IPS-20b (cell line): ENCODE results near the gene SLC2A6.
A peak's percentile ranks its signal among the peaks of the same experiment; 100 is the strongest.

Source experiments
- H3K27ac ChIP-seq: one replicate; pipeline ENCODE4 v1.5.1; 2013; ENCODE audit warnings: low read length
- H3K27me3 ChIP-seq: 2 replicates; pipeline ENCODE4 v1.6.1; 2013; ENCODE audit warnings: mild to moderate bottlenecking, low read length, inconsistent platforms; ENCODE audit not compliant: insufficient read depth
- H3K36me3 ChIP-seq: 2 replicates; pipeline ENCODE4 v1.6.1; 2013; ENCODE audit warnings: low read depth, mild to moderate bottlenecking, inconsistent platforms, low read length, moderate library complexity; ENCODE audit not compliant: insufficient read depth
- H3K4me1 ChIP-seq: 2 replicates; pipeline ENCODE4 v1.6.1; 2013; ENCODE audit warnings: mild to moderate bottlenecking, control low read depth, inconsistent platforms, low read length, moderate library complexity; ENCODE audit not compliant: insufficient read depth
- H3K4me3 ChIP-seq: 2 replicates; pipeline ENCODE4 v1.5.1; 2013; ENCODE audit warnings: mild to moderate bottlenecking, low read length, inconsistent platforms
- H3K9ac ChIP-seq: 2 replicates; pipeline ENCODE4 v1.6.1; 2013; ENCODE audit warnings: low read depth, mild to moderate bottlenecking, inconsistent platforms, low read length, moderate library complexity
- H3K9me3 ChIP-seq: 2 replicates; pipeline ENCODE4 v1.6.1; 2013; ENCODE audit warnings: mild to moderate bottlenecking, low read depth, low read length, inconsistent platforms; ENCODE audit not compliant: insufficient read depth

SLC2A6 gene

DNA sequence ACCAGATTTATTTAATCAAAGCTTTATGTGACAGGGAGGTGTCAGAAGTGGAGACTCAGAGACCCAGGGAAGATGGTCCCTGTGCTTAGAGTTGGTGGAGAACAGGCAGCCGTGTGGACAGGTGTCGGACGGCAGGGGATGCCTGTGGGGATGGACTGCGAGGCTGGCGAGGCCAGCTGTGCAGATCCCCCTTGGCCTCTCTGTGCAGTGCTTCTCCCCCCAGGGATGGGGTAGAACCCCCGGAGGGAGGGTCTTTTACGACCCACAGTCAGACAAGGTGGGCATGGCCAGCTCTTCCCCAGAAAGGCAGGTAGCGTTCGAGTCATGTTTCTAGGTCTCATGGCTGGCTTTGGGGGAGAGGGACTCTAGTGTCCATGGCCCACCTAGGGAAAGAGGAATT lies 4.7 kb upstream of the SLC2A6 start:
- Histone ChIP-seq H3K9ac (no peak overlapping the region), H3K9me3 (no peaks in the 10 kb centered on the region), H3K4me1 (no peaks in the 10 kb centered on the region), H3K36me3 (no peaks in the 10 kb centered on the region), H3K27ac (no peak overlapping the region), H3K4me3 (no peak overlapping the region), H3K27me3 (peaks cover 9% of the 10 kb centered on the region)

DNA sequence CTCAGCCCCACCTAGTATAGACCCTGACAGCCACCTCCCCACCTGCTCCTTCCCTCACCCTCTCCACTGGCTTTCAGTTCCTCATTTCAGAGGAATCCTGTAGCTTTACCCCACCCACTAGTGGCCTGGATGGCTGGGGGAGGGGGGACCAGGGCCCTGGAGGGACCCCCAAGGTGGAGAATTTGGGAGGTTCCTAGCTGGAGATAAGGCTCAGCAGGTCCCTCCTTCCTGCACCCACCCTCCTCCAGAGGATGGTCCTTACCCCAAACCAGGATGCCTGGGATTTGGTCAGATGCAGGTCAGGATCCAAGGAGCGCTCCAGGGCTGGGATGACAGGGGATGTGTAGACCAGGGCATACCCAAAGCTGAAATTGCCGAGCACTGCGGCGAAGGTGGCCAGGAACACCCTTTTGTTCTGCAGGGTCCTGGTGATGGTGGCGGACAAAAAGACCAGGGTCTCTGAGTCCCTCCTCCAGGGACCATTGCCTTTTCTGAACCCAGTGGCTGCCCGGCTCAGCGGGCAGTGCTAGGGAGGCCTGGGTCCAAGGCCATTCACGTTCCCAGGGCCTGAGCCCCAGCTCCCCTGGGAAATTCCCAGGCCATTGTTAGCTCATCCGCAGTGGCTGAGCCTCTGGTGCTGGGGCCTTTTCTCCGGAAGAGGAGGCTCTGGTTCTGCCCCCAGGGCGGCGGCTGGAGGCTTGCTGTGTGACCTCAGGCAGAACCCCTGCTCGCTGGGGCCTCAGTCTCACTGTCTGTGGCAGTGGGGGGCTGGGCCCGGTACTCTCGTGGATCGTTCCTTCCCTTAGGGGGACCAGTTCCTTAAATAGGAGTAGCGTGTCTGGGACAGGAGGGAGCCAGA lies 678 bp downstream of the SLC2A6 start:
- Histone ChIP-seq H3K4me1 (peaks cover 5% of the 10 kb centered on the region), H3K9ac (peak overlapping the region; percentile 77; the same call in 1 of the 2 replicates), H3K4me3 (peak overlapping the region; percentile 76), H3K9me3 (no peaks in the 10 kb centered on the region), H3K27ac (no peak overlapping the region), H3K27me3 (peaks cover 9% of the 10 kb centered on the region), H3K36me3 (peaks cover 23% of the 10 kb centered on the region; the same call in 1 of the 2 replicates)

DNA sequence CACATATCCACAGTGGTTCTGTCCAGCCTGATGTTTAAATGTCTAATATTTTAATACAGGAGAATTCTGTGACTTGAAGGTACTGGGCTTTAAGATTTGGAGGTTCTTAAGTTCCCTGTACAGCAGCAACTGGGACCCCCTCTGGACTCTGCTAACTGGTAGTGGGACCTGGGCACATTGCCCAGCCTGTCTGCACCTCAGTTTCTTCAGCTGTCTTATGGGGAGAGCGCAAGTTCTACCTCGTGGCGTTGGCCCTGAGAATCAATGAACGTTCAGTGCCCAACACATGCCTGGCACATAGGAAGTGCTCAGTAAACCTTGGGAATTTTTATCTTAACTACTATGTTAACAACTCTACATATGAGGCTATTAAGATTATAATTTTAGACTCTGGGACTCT lies 1.4 kb downstream of the SLC2A6 start:
- Histone ChIP-seq H3K4me1 (peaks cover 5% of the 10 kb centered on the region), H3K4me3 (peak overlapping the region; percentile 76; the same call in 1 of the 2 replicates), H3K9ac (no peak overlapping the region), H3K9me3 (no peaks in the 10 kb centered on the region), H3K36me3 (peaks cover 23% of the 10 kb centered on the region; the same call in 1 of the 2 replicates), H3K27me3 (peaks cover 9% of the 10 kb centered on the region), H3K27ac (no peak overlapping the region)

DNA sequence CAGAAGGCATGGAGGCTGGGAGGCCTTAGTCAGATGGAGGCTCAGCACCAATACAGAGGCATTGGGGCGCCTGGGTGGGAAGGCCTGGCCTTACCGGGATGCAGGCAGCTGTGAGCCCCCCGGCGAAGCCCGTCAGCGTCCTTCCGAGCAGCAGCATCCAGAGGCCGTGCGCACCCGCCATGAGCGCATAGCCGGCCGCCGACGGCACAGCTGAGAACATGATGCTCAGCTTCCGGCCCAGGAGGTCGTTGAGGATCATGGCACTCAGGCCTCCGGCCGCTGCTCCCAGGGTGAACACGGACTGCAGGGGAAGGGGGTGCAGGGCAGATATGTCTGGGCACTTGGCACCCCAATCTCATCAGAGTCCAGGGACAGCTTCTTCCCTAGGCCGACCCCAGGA lies 2.0 kb downstream of the SLC2A6 start:
- peaks cover 5% of the 10 kb centered on the region for H3K4me1 ChIP-seq
- no peak overlapping the region for H3K27ac ChIP-seq
- H3K27me3 ChIP-seq: peaks cover 9% of the 10 kb centered on the region
- no peaks in the 10 kb centered on the region for H3K9me3 ChIP-seq
- H3K36me3 ChIP-seq: peaks cover 23% of the 10 kb centered on the region; the same call in 1 of the 2 replicates
- H3K9ac ChIP-seq: no peak overlapping the region
- no peak overlapping the region for H3K4me3 ChIP-seq

DNA sequence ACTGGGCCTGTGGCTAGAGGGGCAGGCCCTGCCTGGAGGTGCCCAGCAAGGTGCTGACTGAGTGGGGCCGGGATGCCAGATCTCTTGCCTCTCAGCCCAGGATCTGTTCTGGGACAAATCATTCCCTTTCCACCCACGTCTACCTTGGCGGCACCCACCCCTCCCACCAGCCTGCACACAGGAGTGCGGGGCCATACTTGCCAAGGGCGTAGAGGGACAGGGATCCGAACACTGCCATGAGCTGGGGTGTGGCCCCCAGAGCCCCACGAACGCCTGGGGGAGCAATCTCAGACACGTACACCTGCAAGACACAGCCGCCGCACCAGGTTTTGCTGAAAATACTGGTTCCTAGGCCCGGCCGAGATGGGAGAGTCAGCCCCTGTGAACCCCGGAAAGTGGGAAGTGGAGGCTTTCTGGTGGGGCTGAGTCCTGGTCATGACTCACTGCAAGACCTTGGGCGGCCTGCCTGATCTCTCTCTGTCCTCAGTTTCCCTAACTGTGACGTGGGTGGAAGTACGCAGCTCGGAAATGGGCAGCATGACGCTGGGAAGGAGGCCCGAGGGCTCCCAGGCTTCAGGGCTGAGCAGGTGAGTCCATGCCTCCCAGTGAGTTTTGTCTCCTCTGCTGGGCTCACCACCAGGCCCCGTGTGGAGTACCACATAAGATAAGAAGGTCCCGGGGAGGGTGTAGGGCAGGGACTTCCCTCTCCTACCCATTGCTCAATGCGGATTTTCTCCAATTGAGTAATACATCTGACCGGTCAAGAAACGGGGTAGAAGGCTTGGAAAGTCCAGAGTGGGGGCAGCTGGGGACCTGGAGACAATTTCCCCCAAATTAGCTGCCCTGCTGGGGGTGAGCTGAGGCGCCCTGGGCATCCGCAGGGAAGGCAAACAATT lies 2.6 kb downstream of the SLC2A6 start:
- no peak overlapping the region for H3K4me3 ChIP-seq
- H3K27ac ChIP-seq: no peak overlapping the region
- no peaks in the 10 kb centered on the region for H3K9me3 ChIP-seq
- H3K4me1 ChIP-seq: peaks cover 5% of the 10 kb centered on the region
- H3K9ac ChIP-seq: no peak overlapping the region
- H3K27me3 ChIP-seq: peaks cover 9% of the 10 kb centered on the region
- peaks cover 23% of the 10 kb centered on the region; the same call in 1 of the 2 replicates for H3K36me3 ChIP-seq

DNA sequence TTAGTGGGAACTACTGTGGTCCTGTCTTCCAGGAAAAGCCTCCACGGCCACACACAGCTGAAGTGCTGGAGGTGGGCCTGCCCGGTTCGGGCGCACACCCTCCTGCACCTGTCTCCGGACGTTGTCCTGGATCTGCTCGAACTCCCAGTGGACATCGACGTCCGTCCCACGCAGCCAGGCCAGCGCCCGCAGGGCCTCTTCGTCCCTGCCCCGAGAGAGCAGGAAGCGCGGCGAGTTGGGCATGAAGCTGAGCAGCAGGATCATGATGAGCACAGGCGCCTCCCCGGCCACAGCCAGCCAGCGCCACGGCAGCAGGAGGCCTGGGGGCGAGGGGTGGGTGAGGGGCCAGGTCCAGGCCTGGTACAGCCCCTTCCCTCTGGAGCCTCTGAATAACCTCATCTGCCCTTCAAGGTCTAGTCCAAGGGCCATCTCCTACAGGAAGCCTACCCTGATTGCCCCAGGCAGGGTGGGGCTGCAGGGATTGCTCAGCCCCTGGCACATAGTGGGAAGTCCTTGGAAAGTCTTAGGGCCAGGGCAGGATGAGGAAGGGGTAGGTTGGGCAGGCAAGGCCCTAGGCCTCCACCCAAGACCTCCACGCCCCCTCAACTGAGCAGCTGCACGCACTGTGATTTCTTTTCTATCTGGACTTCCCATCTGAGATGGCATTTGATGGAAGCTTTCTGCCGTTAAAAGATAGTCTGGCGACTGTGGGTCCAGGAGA lies 3.4 kb downstream of the SLC2A6 start:
- Histone ChIP-seq H3K9ac (no peak overlapping the region), H3K36me3 (peaks cover 23% of the 10 kb centered on the region; the same call in 1 of the 2 replicates), H3K27ac (no peak overlapping the region), H3K27me3 (peaks cover 9% of the 10 kb centered on the region), H3K9me3 (no peaks in the 10 kb centered on the region), H3K4me3 (no peak overlapping the region), H3K4me1 (peaks cover 5% of the 10 kb centered on the region)

DNA sequence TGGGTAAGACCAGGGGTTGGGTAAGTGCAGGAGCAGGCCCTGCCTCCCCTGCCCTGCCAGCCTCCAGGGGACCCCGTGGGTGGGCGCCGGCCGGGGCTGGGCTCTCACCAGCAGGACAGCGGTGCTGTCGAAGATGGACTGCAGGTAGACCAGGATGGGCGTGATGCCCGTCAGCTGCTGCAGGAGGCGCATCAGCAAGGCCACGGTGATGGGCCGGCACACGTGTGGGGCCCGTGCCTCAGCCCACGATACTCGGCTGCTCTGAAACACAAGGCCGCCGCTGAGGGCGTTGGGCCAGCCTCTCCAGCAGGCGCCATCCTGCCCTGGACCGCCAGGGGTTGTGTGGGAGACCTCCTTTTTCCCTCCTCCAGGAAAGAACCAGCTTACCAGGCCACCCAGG lies 4.0 kb downstream of the SLC2A6 start:
- Histone ChIP-seq H3K4me1 (peaks cover 5% of the 10 kb centered on the region), H3K9me3 (no peaks in the 10 kb centered on the region), H3K27ac (no peak overlapping the region), H3K4me3 (no peak overlapping the region), H3K36me3 (peaks cover 23% of the 10 kb centered on the region; the same call in 1 of the 2 replicates), H3K9ac (no peak overlapping the region), H3K27me3 (peaks cover 6% of the 10 kb centered on the region)

DNA sequence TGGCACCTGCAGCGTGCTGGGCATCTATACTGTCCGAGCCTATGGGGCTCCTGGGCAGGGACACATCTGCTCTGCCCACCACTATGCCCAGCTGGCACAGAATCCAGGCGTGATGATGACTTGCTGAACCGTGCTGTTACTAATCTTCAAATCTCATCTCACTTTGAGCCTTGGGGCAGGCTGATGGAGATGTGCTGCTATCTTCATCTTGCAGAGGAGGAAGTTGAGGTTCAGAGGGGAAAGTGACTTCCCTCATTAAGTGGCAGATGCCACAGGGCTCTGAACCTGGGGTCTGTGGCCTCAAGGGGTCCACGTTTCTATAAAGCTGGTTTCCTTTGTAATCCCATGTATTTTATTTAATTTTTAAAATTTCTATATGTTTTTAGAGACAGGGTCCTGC lies 4.7 kb downstream of the SLC2A6 start:
- no peak overlapping the region for H3K27ac ChIP-seq
- H3K4me1 ChIP-seq: peaks cover 5% of the 10 kb centered on the region
- no peak overlapping the region for H3K9ac ChIP-seq
- 0 out of 2 replicates have a peak, but pooled peaks cover under 1% of the 10 kb centered on the region for H3K27me3 ChIP-seq
- no peaks in the 10 kb centered on the region for H3K9me3 ChIP-seq
- H3K36me3 ChIP-seq: peaks cover 23% of the 10 kb centered on the region; the same call in 1 of the 2 replicates
- H3K4me3 ChIP-seq: no peak overlapping the region

DNA sequence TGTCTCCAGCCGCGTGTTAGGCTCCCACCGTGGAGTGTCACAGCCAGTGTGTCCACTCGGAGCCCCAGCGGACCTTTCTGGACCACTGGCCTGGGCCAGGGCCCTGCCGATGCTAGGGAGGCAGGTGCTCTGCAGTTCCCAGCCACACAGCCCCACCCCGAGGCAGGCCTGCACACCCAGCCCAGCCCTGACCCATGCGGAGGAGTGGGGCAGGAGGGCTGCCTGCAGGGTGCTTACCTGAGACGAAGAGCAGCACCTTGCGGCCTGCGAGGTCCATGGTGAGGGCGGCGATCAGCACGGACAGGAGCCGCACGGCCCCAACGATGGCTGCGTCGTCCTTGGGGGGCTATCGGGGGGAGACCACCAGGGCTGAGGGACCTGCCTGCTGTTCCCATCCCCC lies 5.2 kb downstream of the SLC2A6 start:
- H3K9ac ChIP-seq: no peak overlapping the region
- no peak overlapping the region for H3K27ac ChIP-seq

DNA sequence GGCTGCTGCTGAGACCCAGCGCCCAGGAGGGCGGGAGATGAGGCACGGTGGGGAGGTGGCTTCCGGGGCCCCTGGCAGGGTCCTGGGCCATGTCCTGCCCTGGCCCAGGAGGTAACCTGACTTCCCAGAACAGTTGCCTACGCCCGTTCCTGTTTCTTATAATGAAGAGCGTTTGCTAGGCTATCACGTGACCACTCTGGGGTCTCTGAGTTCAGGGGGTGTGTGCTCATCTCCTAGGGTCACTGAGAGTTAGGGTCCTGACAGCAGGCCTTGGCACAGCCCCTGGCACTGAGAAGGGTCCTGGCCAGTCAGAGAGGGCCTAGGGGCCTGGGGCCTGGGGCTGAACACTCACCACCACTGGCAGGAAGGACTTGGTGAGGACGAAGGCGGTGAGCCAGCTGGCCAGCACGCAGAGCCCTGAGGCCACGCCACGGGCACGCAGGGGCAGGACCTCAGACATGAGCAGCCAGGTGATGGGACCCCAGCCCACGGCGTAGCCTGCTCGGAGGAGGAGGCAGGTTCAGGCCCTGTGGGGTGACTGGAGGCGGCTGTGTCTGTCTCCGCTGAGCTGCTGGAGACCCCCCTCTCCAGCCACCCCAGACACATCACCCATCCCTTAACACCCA lies 6.0 kb downstream of the SLC2A6 start:
- H3K36me3 ChIP-seq: peaks cover 23% of the 10 kb centered on the region; the same call in 1 of the 2 replicates

More for the DNA sequence above, 5.2 kb downstream of the SLC2A6 start:
- Histone ChIP-seq H3K4me3 (no peak overlapping the region), H3K9me3 (no peaks in the 10 kb centered on the region), H3K27me3 (no peaks in the 10 kb centered on the region), H3K36me3 (peaks cover 23% of the 10 kb centered on the region; the same call in 1 of the 2 replicates), H3K4me1 (peaks cover 5% of the 10 kb centered on the region)

DNA sequence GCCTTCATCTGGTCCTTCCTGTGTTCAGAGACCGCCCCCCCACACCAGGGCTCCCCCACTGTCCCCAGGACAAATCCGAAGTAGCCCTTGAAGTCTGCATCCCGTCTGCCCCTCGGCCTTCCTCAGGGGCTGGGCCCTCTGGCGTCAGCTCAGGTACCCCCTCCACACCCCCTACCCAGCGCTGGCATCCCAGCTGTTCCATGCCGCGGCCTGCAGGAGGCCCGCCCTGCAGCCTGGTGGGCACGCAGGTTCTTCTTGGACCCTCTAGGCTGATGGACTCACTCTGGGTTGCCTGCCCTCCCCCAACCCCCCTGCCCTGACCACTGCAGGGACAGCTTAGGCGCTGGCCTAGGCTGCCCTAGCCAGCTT lies 6.6 kb downstream of the SLC2A6 start:
- no peaks in the 10 kb centered on the region for H3K27me3 ChIP-seq
- H3K4me3 ChIP-seq: no peak overlapping the region
- H3K27ac ChIP-seq: no peak overlapping the region
- H3K4me1 ChIP-seq: no peaks in the 10 kb centered on the region
- H3K9ac ChIP-seq: no peak overlapping the region
- peaks cover 23% of the 10 kb centered on the region; the same call in 1 of the 2 replicates for H3K36me3 ChIP-seq
- H3K9me3 ChIP-seq: no peaks in the 10 kb centered on the region

More for the DNA sequence above, 6.0 kb downstream of the SLC2A6 start:
- Histone ChIP-seq H3K9me3 (no peaks in the 10 kb centered on the region), H3K9ac (no peak overlapping the region), H3K27ac (no peak overlapping the region), H3K27me3 (no peaks in the 10 kb centered on the region), H3K4me1 (peaks cover 1% of the 10 kb centered on the region; the same call in 1 of the 2 replicates), H3K4me3 (no peak overlapping the region)
